GM18517 (cell line): ENCODE results near the gene RPS6KA2.

ENCODE experiments used
- ATAC-seq: cut with Tn5 transposase; IDR thresholded peaks from one replicate; pipeline ENCODE4 v1.9.1; 2021; ENCODE audit warnings: mild to moderate bottlenecking, moderate library complexity; ENCODE audit not compliant: unreplicated experiment

Gene RPS6KA2

GRCh38 chr6:166656230-166657151 lies 29.4 kb upstream of the RPS6KA2 start:
- no peak for ATAC-seq

DNA sequence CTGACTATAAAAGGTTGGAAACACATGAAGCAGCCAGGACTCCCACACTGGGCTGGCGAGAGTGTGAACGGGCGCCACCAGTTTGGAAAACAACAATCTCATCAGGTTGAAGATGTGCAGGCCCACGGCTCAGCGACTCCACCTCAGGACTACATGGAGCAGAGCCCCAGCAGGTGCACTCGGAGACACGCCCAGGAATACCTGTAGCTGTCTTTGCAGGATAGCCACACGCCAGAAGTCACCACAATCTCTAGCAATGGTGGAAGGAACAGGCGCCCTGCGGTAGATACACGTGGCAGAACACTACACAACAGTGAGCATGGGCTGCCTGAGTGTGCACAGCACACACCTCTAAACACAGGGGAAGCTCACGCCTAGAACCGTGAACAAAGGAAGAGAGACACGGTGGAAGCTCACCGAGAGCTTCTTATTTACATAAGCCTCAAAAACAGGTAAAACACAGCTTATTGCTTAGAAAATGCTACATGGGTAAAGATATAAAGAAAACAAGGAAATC lies 28.7 kb upstream of the RPS6KA2 start:
- no peak for ATAC-seq

DNA sequence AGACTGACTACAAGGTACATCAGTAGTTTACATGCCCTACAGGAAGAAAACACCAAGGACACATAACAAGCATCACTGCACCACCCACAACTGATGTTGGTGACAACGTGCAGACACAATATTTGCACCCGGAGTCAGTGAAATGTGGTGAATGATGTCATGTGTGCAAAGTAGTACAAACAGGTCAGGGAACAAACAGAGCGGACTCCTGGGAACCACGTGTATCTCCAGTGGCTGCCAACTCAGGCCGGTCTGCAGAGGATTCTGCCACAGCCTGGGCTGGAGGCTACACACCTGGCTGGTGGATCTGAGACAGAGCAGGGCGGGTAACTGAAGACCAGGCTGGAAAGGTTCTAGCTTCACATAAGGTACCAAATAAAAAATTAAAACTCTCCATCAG lies 28.2 kb upstream of the RPS6KA2 start:
- ATAC-seq, result no peak

DNA sequence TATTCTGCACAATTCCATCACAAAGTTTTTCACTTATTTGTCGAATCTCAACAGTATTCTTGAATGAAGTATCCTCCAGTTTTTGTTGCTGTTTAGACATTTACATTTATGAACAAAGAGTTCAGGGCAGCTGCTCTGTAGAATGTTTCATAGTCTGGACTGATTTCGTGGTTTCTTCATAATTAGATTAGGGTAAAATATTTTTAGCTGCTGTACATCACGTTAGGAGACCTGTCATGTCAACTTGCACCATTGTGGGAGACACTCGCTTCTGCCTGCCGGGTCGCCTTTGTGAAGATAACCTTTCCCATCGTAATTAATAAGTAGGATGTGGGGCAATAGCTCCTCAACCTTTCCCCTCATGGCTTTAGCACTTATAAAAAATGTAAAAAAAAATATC lies 27.5 kb upstream of the RPS6KA2 start:
- ATAC-seq, result no peak

GRCh38 chr6:166653639-166653941 lies 26.5 kb upstream of the RPS6KA2 start:
- no peak for ATAC-seq

DNA sequence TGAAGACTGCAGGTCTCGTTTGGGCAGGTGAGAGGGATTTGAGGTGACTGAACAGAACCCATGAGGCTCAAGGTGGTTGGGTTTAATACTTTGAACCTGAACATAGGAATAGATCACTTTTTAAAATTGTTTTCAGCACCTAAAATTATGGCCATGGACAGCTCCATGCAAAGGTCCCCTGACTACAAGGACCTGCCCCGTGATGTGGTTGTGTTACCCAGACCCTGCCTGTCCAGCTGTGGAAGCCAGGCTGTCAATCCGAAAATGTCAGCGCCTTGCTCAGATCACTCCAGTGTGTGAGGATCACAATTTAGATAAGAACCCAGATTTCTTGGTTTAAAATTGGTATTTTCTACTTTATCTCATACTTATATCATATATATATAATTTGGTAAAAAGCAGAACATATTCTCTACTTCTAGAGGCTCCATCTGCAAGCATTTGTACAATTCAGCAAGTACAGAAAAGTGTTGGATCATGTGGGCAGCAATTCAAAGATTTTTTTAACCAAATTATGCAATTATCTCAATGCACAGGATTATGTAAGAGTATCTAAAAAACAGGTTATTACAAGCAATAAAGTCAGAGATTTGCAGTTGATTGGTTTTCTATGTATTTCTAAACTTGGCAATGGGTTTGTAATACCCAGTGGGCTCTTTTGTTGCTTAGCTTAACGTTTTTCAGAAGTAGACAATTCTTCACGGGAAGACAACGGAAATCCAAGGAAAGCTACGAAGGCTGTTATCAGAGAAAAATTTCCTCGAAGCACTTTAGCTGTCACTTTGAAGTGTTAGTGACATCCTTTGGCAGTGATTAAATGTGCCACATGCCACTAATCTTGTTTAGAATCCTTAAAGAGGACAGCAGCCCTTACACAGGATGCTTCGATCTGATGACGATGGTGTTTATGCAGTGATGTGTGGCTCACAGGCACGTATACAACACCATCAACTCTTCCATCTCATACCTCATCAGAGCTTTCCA lies 24.1 kb upstream of the RPS6KA2 start:
- no peak for ATAC-seq

DNA sequence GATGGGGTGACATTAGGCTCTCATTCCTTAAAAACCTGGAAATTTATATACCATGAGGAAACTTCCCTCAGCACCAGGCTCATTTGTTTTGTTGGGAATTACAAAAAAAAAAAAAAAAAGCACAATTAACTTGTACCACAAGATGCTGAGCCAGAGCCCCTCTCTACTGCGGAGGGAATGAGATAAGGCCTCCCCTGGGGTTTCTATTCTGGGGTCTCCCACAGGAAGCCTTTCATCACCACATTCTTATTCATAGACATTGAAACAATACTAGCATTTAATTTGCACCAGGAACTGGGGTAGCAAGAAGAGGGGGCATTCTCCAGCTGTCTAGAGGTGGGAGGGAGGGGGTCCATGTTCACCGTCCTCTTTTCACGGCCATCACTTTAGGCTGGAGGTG lies 23.0 kb upstream of the RPS6KA2 start:
- no peak for ATAC-seq

- no peak for ATAC-seq
Measured at GRCh38 chr6:166648846-166649245, 21.8 kb upstream of the RPS6KA2 start.

GRCh38 chr6:166647896-166648295 lies 20.8 kb upstream of the RPS6KA2 start:
- ATAC-seq, result no peak

GRCh38 chr6:166646716-166647115 lies 19.7 kb upstream of the RPS6KA2 start:
- ATAC-seq, result no peak

- ATAC-seq, result no peak
Measured at GRCh38 chr6:166645896-166646295, 18.8 kb upstream of the RPS6KA2 start.

DNA sequence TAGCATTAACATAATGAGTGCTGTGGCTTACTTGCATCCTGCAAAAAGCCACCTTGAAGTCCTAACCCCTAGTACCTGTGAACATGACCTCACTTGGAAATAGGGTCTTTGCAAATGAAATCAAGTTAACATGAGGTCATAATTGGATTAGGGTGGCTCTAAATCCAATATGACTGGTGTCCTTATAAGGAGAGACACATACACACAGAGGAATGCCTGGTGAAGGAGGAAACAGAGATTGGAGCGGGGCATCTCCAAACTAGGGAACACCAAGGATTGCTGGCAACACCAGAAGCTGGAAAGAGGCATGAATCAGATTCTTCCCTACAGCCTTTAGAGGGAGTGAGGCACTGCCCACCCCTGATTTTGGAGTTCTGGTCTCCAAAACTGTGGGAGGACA lies 17.6 kb upstream of the RPS6KA2 start:
- no peak for ATAC-seq

GRCh38 chr6:166643891-166644590 lies 17.0 kb upstream of the RPS6KA2 start:
- ATAC-seq, result no peak

DNA sequence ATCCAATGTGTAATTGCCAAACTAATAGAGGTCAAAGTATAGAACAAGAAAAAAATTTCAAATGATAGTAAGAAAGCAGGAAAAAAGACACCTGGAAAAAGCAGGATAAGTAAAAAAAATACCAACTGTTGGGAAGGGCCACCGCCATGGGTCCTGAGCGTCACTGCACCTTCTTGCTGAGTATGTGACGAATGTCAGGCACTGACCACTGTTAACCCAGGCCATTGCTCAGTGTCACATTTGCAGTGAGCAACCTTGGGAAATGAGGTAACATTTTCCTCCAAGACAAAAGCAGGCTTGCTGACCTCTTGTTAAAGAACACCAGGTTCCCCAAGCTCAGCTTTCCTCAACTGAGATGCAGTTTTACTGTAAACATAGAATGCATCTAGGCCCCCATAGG lies 15.6 kb upstream of the RPS6KA2 start:
- no peak for ATAC-seq

GRCh38 chr6:166640342-166641043 lies 13.4 kb upstream of the RPS6KA2 start:
- ATAC-seq, result no peak

- no peak for ATAC-seq
Measured at GRCh38 chr6:166639921-166640320, 12.9 kb upstream of the RPS6KA2 start.

- ATAC-seq, result no peak
Measured at GRCh38 chr6:166638573-166638964, 11.5 kb upstream of the RPS6KA2 start.

- no peak for ATAC-seq
Measured at GRCh38 chr6:166637812-166638572, 10.9 kb upstream of the RPS6KA2 start.

- ATAC-seq, result no peak
Measured at GRCh38 chr6:166636934-166637333, 9.9 kb upstream of the RPS6KA2 start.
